Measurements from ENCODE around the gene SRP9.

DNA sequence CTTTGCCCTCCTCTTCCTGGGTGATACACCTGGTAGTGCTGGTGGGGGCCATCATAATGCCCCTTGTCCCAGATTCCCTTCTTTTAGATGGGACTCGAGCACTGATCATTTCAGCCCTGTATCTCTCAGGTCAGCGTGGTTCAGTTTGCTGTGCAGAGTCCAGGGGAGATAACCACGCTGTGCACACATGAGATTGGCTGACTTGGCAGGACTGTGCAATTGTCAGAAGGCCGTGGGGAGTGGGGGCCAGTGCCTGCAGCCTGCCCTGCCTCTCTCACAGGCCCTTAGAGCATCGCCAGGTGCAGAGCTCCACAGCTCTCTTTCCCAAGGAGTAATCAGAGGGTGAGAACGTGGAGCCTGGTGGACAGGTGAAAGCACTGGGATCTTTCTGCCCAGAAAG lies 47.5 kb downstream of the SRP9 start:
- TF ChIP-seq CTCF (IDR thresholded peaks at IDR 0.05) = no peak
- no peak for TF ChIP-seq EZH2 (IDR thresholded peaks at IDR 0.05; ENCODE audit: borderline replicate concordance, insufficient read depth, low read depth, low read length, poor library complexity, severe bottlenecking)
